Smooth muscle cell of the umbilical artery (primary cell): ENCODE results near the gene DDX3X. TPM values are rescaled to one million over a fixed set of nuclear protein-coding genes. Genes with fewer than 3 reads are reported as not detected.

Experiments
- total RNA-seq: library from RNA; depleted of rRNA; stranded (reverse); fragments of >200 nt; gene quantifications from 2 replicates; pipeline ENCODE4 v1.2.3, GENCODE V29; 2014

The DDX3X gene
- total RNA-seq: 239 and 249 TPM in 2 replicates

GRCh38 chrX:41333744-41334362 lies at the start of gene DDX3X:
Gene DDX3X (plus strand): TSS chrX:41334162. CDS start chrX:41334253, 91 bp downstream.

Other genes starting within 250 kb of the DDX3X start
- 113 and 170 TPM in 2 replicates for gene USP9X, start 248.7 kb upstream of the DDX3X start, total RNA-seq
- not detected in 2 replicates for gene NYX, start 113.2 kb downstream of the DDX3X start, total RNA-seq